ENCODE measurements around the gene FRAS1.
"Not testable (repeated sequence)": the region's sequence is repeated elsewhere in the genome, so short reads cannot be mapped to it uniquely, and the experiment has no call there.

The FRAS1 gene, protein sequence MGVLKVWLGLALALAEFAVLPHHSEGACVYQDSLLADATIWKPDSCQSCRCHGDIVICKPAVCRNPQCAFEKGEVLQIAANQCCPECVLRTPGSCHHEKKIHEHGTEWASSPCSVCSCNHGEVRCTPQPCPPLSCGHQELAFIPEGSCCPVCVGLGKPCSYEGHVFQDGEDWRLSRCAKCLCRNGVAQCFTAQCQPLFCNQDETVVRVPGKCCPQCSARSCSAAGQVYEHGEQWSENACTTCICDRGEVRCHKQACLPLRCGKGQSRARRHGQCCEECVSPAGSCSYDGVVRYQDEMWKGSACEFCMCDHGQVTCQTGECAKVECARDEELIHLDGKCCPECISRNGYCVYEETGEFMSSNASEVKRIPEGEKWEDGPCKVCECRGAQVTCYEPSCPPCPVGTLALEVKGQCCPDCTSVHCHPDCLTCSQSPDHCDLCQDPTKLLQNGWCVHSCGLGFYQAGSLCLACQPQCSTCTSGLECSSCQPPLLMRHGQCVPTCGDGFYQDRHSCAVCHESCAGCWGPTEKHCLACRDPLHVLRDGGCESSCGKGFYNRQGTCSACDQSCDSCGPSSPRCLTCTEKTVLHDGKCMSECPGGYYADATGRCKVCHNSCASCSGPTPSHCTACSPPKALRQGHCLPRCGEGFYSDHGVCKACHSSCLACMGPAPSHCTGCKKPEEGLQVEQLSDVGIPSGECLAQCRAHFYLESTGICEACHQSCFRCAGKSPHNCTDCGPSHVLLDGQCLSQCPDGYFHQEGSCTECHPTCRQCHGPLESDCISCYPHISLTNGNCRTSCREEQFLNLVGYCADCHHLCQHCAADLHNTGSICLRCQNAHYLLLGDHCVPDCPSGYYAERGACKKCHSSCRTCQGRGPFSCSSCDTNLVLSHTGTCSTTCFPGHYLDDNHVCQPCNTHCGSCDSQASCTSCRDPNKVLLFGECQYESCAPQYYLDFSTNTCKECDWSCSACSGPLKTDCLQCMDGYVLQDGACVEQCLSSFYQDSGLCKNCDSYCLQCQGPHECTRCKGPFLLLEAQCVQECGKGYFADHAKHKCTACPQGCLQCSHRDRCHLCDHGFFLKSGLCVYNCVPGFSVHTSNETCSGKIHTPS (N-terminal part only)

DNA sequence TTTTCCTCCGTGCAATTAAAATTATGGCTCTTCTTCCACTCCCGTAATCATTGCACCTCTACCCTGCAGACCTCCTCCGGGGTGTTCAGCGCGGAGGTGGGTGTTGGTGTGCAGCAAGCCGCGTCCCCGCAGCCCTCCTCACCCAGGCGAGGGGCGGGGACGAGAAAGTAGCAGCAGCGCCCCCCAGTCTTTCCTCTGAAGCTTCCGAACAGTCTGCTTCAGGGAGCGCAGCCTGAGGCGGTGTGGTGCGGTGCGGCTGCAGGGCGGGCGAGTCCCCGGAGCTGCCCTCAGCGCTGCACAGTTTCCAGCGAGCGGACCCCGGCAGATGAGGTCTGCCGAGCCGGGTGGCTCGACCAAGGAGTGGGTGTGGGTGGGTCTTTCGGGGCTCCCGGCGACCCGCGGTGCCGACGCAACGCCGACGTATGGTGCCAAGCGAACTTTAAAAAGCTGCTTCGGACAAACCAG lies at the start of gene FRAS1:
Gene FRAS1, plus strand, starts transcription at position 189 of the 465 bp plus-strand sequence. CDS start 687 bp downstream, outside the sequence.
- peak; percentile 84 for DNase-seq

DNA sequence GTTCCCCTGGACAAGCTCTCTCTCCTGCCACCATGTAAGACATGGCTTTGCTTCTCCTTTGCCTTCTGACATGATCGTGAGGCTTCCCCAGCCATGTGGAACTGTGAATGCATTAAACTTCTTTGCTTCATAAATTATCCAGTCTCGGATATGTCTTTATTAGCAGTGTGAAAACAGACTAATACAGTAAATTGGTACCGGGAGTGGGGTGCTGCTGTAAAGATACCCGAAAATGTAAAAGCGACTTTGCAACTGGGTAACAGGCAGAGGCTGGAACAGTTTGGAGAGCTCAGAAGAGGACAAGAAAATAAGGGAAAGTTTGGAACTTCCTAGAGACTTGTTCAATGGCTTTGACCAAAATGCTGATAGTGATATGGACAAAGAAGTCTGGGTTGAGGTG lies 46.1 kb upstream of the FRAS1 start:
- DNase-seq = not testable (repeated sequence)

DNA sequence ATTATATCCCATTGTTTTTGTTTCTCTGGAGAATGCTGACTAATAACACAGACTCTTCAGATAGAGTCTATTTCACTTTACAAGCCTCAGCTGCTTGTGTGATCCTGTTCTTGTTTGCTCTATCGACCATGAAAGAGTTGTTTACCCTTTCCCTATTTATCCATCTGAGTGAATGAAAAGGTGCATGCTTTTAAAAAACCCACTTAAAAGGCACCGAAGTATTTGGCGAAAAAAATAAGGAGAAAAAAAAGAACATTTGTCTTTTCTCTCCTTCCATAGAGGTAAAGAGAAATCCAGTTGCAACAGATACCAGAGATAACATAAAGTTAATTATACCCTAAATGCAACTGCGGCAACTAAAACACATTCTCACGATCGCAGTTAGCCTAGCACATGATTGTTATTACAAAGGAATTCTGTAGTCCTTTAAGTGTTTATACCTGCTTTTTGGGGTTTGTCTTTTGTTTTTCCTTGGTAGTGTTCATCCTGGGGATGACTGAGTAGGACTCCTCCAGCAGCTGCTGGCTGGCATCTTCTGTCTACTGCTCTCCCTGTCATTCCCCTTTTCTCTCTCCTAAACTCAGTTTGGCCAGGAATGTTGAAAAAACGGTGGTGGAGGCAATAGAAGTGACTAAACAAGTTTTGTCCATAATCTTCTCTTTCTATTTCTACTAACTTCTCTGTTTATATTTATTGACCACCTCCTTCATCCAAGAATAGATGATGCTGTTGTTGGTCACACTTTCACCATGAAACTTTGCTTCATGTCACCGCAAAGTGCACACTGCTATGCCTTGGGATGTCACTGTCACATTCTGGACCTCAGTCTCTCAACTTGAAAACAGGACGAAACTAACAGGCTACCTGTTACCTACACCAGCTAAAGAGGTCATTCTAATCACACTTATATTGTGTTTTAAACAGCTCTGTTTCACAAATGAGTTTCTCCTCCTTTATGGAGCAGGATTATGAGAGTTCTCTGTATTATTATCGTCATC lies 41.9 kb upstream of the FRAS1 start:
- DNase-seq = no peak

DNA sequence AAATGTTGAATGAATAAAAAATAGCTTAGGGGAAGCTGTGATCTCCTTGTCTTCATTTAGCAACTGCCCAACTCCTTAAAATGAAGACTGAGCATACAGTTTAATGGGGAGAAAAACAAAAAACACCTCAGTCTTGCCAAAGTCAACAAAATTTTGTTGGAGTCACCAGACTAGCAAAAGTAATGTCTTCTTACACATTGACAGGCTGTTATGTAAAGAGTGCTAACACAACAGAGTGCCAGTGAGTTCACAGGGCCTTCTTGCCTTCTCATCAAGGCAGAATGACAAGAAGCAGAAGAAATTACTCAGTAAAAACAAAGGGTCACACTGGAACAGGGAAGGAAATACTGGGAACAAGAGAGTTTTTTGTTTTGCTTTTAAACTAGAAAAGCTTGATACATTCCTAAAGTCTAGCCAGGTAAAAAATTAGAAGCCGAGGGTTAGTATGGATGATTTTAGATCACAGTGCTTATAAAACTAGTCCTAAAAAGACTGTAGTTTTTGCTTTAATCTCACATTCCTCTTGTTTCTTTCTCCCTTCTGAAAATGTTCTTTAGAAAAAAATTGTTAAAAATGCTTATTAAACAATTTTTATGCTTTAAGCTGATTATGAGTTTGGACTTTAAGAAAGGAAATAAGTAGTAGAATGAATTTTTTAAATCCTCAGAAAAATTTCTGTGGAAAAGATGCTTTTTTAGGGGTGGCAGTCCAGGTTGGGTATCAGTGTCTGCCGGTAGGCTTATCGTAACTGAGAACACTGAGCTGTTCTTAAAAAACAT lies 38.7 kb upstream of the FRAS1 start:
- DNase-seq = no peak

DNA sequence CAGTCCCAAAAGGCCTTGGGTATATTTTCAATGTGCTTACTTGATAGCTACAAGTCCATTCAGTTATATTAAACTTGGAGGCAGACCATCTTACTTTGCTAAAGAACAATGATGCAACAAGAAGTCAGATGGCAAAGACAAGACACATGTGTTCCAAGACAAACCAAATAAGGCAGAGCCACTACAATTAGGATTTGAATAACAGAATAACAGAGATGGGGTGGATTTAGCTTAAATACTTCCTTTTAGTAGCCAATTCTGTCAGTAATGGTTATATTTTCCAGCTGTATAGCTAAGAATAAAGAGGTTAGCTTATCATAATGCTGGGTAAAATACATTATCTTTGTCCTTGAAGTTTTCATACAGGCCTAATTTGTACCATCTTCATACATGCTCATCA lies 37.7 kb upstream of the FRAS1 start:
- no peak for DNase-seq

DNA sequence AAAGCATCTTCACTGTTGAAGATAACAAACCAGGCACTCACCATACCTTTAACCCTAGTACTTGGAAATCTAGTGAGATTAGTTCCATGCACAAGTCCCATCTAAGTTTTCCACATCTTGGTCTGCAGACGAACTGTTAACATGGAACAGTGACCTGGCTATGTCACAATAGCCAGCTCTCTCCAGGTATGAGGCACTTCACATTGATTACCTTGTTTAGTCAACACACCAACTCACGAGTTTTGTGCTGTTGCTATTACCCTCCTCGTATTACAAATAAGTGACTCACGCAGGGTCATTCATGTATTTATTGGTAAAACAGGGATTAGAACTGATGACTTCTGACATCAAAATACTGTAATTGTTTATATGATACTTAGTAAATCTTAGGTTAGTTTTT lies 36.4 kb upstream of the FRAS1 start:
- no peak for DNase-seq

DNA sequence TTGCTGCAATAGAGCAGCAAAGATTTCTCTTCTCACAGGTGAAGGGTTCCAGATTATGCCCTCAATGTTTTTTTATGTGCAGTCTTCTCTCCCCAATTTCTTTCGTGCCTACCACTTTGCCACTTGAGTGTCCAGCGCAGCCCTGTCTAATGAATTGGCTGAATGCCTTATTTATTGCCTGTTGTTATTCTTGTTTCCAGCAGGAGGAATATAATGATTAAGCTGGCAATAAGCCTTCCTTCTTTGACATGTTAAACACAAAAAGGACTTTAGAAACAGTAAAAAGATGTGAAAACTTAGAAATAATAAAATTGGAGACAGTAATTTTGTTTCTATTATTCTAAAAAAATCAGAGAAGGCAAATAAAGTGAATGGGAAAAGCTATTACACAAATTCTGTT lies 34.6 kb upstream of the FRAS1 start:
- DNase-seq = no peak

DNA sequence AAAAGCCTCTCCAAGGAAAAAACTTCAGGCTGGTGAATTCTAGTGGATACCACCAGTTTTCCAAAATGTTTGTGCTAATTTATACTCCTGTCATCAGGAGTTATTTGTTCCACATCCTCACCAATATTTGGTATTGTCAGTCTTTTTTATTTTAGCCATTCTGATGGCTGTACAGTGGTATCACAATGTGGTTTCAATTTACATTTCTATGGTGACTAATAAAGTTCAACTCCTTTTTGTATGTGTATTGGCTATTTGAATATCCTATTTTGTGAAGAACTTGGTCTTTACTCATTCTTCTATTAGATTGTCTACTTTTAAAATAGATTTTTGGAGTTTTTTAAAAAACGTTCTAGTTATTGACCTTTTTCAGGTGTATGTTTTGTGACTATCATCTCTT lies 33.0 kb upstream of the FRAS1 start:
- DNase-seq = no peak

DNA sequence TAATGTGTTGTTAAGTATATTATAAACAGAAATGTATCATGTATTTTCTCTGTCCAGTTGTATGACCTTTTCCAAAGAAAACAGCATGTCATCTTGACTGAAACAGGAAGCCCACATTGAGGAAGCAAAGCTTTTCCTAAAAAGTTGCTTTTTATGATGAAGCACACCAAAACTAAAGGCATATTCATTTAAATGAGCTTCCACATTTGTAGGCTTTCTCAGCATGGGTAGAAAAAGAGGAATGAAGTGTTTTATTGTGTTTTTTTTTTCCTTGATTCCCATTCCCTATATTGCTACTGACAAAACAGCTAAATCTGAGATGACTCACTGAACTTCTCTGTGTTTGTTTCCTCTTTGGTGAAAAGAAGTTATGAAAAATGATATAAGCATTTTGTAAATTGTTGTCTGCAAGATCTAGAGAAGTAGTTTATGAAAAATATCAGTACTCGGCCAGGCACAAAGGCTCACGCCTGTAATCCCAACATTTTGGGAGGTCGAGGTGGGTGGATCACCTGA lies 32.5 kb upstream of the FRAS1 start:
- no peak for DNase-seq

DNA sequence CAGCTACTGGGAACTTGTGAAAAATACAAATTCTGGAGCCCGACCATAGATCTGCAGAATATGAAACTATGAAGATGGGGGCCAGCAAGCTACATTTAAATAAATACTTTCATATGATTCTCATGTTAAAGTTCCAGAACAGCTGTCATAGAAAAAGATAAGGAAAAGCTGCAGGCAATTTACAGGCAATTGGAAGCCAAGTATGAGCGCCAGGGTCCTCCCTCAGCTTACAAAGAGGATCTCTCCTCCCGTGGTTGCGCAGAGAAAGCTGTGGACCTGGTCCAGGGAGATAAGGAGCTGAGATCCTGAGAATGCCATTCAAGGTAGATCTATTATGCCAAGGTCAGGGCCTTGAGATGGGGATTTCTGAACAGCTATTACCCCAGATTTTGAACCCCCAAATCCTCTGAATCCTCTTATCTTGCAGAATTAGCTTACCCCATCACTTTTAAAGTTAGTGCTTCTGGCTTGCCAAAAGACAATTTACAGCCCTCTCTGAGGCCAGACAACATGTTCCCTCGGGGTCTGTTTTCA lies 25.6 kb upstream of the FRAS1 start:
- DNase-seq = no peak

DNA sequence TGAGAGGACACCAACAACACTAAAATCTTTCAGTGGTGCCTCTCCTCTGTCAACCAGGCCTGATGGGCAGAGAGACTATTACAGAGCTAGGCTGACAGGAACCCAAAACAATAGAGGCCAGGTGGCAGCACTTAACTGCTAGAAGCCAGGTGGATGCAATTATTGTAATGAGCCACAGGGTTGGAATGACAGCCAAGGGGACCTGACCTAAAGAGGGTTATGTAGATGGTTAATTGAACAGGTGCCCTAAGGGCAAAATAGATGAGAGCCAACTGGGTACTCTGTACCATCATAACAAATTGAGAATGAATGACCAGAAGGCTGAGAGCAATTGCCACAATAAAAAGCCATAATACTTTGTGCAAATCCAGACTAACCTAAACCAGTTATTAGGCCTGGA lies 24.7 kb upstream of the FRAS1 start:
- DNase-seq = peak; percentile 93

DNA sequence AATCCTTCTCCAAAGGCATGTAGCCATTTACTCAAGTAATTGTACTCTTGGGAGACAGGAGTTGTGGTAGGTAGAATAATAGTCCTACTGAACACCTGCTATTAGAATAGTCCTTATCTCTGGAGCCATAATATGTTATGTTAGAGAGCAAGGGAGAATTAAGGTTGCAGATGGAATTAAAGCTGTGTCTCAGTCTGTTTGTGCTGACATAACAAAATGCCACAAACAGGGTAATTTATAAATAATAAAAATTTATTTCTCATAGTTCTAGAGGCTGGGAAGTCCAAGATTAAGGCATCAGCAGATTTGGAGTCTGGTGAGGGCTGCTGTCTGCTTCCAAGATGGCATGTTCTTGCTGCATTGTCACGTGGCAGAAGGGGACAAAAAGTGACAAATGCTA lies 24.2 kb upstream of the FRAS1 start:
- no peak for DNase-seq

DNA sequence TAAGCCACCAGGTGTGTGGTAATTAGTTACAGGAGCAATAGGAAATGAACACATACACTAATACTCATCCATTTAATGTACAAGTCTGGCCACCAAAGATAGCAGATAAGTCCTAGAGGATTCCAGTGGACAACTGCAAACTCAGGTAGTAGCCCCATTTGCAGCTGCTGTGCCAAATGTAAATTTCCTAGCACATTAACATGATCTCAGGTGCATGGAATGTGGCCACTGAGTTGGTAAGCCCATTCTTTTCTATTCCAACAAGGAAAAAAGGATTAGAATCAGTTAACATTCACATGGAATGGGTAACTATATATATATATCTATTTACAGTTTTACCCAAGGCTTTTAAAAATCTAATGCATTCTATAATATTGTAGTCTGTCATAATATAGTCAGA lies 23.3 kb upstream of the FRAS1 start:
- no peak for DNase-seq

DNA sequence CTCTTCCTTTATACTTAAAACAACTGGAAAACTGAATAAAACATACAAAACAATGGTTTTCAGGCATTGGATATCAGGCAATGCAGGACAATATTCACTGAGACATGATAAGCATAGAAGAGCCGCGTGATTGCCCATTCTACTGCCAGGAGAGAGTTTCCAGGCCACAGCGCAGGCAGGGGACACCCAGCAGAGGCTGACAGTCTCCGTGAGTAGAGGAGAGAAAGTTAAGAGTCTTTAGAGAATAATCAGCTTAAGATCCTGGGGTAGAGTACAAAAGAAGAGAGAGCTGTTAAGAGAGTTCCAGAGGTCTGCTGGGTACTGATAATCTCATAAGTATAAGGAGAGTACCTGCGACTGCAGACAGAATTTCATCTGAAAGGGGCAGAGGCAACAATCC lies 18.4 kb upstream of the FRAS1 start:
- no peak for DNase-seq

DNA sequence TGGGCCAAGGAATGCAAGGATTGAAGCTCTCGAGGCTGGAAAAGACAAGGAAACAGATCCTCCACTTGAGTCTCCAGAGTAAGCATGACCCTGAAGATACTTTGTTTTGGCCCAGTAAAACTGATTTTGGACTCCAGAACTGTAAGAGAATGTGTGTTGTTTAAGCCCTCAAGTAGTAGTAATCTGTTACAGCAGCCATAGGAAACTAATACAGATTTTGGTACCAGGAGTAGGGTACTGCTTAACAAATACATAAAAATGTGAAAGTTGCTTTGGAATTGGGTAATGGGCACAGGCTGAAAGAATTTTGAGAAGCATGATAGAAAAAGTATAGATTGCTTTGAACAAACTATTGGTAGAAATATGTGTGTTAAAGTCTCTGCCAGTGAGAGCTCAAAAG lies 17.4 kb upstream of the FRAS1 start:
- no peak for DNase-seq

DNA sequence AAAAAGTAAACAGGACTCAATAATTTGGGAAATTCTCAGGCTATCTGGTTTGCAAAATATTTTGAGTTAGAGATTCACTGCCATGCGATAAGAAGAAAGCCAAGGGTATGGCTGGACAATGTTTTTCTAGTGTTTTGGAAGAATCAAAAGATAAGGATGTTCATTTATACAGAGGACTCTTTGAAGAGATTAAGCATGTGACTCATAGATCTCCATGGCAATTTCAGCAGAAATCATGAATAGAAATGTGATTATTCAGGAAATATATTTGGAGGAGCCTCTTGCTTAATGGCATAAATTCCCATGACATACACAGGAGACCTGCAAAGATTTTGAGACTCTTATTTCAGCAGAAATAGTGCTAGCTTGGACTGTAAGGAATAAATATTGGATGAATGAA lies 16.7 kb upstream of the FRAS1 start:
- no peak for DNase-seq

DNA sequence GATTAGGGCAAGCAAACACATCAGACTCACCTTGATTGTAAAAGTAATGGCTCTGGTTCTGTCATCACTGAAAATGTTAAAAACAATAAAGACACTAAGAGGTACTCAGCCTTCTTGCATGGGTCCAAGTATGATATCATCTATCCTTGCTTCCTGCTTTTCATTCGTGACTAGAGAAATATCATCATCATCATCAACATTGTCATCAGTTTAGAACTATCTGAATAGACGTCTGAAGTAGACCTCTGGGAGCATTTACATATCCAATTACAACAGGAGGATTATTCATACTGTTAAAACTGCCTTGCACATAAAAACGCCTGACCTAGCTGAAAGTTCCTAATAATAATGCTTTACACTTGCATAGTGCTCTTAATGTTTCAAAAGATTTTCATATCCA lies 9.8 kb upstream of the FRAS1 start:
- no peak for DNase-seq

DNA sequence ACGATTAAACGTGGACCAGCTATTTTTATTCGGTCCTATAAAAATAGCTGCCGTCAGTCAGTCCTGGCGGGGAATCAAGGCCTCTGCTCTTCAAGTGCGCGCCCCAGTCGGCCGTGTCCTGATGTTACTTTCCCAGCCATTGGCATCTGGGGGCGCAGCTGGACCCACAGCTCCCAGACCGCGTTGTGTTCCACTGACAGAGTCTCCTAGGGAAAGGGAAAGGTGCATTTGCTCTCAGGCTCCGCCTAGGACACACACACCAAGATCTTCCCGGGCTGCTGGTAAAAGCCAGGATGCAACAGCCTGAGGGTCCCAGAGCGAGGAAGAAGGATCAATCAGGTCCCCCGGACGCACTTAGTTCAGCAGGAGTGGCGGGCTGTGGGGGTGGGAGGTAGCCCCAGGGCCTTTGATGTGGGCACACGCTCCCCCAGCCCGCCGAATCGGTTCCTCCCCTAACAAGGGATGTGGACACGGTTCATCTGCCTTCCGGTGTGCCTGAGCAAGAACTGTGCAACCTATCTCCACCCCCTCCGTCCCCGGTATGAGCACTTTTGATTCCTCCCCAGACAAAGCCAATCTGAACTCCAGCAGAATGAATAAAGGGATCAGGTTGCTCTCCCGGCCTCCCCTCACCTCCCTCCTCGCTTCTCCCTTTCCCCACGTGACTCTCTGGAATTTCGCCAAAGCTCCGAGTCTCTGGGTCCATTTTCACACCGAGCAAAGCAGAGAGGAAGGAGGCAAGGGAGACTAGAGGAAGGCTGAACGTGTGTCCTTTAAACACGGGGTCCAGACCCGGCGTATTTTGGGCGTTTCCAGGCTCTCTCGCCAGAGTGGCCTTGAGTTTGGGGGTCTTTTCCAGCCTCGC lies 626 bp upstream of the FRAS1 start:
- DNase-seq = peak; percentile 94

DNA sequence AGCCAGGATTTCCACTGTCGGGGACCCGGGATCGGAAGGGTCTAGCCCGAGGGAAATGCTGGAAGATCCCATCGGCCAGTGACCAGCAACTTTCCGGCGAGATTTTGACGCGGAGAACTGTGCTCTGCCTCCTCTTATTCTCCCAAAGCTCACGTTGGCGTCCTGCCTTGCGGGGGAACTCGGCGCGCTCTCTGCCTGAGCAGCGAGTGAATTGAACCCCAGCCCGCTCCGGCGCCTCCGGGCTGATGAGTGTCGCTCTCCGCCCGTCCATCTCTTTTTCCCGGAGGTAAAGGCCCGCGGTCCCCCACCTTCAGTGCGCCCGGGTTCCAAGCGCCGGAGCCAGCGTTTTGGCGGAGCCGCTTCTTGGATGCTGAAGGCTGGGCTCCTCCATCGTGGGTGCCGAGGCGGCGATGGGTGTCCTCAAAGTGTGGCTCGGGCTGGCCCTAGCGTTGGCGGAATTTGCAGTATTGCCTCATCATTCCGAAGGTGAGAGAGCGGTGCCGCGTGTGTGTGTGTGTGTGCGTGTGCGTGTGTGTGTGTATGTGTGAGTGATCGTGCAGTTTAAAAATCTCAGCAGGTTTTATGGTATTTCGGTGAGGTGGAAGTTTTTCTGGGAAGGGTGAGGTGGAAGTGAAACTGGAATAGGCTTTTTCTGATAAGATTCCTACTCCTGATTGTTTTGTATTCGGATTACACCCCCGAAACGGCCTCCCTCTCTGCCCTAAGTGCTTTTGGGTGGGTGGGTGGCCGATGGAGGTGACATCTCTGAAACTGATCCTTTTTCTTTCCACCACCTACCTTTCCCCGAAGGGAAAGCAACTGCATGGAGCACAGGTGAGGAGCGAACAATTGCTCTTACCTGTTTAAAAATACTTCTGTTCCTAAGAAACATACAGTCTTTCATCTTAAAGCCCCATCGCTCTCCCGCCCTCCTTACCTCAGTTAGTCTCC lies 752 bp downstream of the FRAS1 start:
- DNase-seq = peak; percentile 68
